GM18511 (cell line): Measurements from ENCODE around the gene NPC1.
"Not testable (repeated sequence)": the region's sequence is repeated elsewhere in the genome, so short reads cannot be mapped to it uniquely, and the experiment has no call there.

Experiments used
- ATAC-seq: cut with Tn5 transposase; IDR thresholded peaks from one replicate; pipeline ENCODE4 v1.9.1; 2021; ENCODE audit warnings: mild to moderate bottlenecking, moderate library complexity; ENCODE audit not compliant: unreplicated experiment

The NPC1 gene

DNA sequence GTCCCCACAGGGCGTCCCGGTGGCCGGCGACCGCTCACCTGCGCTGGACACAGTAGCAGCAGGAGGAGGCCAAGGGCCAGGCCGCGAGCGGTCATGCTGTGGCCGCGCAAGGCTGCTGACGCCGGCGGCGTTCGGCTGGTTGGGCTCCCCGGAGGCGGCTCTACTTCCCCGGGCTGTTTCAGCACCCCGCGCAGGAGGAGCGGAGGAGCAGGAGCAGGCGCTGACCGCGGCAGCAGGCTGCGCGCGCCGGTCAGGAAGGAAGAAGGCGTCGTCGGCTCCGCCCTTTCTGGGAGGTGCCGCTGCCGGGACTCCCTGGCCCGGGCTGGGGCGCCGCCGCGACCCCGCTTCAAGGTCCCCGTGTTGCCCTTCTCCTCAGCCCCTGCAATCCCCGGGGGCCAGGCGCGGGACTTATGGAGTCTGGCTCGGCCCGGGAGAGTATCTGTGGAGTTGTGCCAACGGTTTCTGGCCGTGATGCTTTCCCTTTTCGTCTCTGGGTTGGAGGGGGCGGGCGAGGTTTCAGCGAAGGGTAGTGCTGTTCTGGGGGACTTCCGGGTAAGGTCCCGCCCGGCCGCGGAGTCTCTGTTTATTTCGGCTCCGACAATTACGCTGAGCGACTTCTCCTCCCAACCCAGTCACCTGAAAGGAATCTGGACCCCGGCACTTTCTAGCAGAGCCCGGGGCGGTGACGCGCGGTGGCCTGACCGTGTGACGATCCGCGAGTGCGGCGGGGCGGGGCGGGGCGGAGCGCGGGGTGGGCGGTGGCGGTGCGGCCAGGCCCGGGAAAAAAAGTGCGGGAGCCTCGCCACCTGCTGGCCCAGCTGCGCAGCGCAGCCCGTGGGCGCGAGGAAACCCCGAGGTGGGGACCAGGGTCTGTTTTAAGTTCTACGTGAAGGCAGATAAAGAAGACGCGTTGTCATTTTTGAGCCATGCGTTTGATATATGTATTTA, at the start of gene NPC1:
Gene NPC1, minus strand, starts transcription at position 258 of the 948 bp plus-strand sequence. Its CDS starts 163 bp downstream, at position 95.
- ATAC-seq, result peak; percentile 94

DNA sequence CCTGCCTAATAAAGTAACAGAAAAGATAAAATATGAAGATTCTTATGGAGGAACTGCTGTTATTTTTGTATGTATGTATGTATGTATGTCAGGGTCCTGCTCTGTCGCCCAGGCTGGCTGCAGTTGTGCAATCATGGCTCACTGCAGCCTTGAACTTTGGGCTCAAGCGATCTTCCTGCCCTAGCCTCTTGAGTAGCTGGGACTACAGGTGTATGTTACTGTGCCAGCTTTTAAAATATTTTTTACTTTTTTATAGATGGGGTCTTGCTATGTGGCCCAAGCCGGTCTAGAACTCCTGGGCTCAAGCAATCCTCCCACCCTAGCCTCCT, 49.7 kb upstream of the NPC1 start:
- no peak for ATAC-seq

DNA sequence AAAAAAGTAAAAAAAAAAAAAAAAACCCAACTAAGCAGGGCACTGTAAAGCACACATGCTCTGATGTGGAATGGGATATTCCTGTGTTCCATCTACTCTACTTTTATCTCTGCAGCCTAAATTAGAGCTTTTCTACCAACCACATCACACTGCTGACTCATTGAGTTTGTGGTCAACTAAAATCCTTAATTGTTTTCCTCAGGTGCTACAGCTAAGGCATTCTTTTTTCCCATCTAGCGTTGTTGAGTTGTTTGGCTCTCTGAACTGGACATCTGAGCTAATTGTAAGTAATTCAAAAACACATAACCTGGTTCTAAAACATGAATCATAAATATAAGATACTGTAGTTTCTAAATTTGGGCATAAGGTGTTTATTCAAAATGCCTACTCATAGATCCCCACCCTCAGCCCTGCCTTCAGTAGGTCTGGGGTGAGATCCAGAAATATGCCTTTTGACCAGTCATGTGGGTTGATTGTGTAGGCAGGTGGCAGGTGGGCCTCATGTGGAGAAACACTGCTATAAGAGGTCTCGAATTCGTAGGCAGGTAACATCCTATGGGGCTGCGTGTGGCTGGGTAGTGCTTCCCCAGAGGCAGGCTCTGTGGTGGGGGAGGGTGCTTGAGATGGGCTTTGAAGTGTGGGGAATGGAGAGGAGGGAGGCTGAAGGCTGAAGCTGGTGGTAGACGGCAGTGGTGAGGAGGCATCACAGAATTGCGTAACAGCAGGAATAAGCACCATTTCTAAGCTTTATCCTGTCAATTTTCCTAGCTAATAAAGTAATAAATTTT, 49.2 kb upstream of the NPC1 start:
- ATAC-seq, result no peak

DNA sequence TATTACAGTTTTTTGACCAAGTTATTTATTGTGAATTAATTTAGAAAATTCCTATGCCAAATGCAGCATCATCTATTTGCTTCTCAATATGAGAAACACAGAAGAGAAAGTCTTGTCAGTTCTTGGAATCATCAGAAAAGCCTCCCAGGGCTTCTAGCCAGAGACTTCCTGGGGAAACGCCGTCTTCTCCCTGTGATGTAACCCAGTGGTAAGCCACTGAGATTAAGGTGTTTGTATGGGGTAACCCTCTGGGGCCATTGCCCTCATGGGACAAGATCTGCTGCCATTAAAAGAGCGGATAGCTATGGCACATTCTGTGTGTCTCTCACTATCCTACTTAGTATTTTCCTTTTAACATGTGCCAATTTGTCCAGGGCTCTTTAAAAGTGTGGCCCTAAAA, 48.4 kb upstream of the NPC1 start:
- ATAC-seq, result no peak

DNA sequence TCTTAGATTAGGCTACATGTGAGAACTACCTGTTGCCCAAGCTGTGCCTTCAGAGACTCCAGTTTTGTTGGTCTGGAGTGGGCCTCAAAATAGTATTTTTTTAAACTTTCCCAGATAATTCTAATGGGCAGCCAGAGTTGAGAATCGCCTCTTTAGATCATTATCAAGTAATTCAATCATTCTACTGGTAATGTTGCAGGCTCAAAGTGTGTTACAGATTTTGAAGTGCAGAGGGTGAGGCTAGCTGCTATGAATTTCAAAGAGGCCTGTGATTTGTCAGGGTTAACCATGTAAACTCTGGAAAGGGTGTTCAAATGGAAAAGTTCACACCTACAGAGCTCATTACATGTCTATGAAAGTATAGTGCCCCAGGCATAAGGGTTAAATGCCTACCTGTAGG, 46.3 kb upstream of the NPC1 start:
- ATAC-seq, result no peak

DNA sequence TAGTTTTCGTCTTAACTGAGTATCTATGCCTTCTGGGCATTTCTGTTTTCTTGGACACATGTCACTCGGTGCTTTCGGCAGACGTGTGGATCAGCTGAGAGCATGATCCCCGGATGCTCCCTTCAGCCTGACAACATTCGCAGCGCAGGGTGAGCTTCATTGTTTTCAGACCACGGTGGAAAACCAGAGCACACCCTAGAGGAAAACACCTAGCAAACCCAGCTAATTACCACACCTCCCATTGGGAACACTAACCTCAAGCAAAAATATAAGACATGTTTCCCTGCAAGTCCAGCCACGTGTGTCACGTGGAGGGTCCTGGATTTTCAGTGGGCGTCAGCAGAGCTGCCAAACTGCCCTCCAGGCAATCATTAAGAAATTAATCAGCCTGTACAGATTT, 45.4 kb upstream of the NPC1 start:
- ATAC-seq, result no peak

DNA sequence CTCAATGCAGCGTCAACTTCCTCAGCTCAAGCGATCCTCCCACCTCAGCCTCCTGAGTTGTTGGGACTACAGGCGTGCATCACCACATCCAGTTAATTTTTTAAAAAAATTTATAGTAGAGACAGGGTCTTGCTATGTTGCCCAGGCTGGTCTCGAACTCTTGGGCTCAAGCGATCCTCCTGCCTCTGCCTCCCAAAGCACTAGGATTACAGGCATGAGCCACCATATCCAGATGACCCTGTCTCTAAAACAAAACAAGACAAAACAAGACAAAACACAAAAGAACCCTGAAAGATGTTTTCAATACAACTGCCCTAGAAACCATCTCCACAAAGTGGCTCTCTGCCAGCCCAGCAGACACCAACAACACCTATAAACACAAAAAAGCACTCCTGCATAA, 45.0 kb upstream of the NPC1 start:
- no peak for ATAC-seq

DNA sequence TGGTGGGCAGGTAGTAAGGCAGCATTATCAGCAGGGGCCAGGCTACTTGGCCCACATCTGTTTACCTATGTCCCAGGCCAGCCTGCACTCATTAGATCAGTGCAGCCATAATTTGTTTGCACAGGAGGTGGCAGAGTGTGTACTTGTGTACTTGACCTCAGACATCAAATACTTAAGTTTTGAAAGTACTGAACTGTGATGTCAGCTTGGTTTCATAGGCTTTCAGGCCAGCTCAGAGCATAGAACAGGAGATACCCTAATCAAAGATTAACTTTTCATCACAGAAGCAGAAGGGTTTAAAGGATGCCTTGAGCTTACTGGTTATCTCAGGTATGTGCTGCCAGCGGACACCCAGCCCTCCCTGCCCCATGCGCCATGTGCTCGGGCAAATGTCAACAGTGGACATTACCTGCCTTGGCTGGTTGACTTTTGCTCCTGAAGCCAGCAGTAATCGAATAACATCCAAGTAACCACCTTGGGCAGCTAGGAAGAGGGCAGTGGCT, 43.2 kb upstream of the NPC1 start:
- peak; percentile 99 for ATAC-seq

DNA sequence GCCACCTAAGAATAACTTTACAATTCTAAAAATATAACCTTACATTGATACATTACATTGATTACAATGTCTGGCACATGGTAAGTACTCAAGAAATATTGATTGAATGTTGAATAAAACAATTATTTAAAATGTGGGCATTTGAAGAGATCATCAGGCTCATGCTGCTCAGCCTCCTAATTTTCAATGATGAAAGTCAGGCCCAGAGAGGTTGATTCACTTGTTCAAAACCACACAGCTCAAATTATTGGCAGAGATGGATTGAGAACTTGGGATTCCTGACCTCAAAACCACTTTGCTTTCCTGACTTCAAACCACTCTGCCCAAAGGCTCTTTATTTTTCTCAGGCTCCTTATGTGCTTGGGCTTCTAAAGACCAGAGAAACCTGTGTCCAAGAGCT, 41.7 kb upstream of the NPC1 start:
- no peak for ATAC-seq

DNA sequence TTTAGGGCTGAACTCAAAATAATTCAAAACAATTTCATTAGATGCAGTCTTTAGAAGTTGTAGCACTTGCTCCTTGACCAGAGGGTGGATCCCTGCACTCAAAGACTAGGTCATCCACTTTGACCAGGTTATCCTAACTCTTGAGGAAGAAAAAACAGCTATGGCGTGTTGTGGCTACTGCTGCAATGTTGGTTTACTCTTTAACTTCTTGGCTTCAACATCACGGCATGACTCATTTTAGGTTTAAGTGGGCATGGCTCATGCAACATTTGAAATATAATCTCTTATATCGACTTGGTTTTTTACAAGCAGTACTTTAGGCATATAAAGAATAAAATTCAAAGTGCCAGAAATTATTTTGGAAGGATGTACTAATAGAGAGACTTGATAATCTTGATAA, 41.0 kb upstream of the NPC1 start:
- no peak for ATAC-seq

DNA sequence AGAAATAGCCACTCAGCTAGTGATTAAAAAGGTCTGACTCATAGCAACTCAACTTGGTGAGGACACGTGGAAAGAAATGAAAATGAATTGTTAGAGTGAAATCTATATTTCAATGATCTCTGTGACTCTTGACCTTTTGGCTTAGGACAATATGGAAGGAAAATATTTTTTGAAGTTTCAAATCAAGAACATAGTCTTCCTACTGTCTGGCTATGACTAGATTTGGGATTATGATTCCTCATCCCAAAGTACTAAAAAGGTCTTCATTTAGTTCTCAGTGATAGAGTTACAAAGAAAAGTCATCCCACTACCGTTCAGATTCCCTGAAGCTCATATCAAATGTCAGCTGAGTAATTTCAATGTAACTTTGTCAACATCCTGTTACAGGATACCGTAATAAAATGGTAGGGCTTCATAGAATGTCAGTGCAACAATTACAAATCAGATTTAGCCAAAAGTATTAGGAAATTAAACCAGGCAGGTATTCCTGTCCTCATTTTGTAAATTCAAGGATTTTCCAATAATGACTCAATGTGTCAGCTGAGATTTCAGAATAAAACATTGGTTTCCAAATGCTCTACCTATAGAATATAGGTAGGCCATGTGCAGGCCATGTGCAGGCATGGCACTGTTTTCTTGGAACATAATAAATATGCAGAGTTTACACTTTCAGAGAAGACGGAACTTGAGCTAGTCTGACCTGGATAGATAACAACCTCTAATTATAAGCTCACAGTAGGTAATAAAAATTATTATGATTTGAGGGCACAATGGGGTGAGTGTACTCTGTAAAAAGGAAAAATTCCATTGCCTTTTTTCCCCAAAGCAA, 40.4 kb upstream of the NPC1 start:
- ATAC-seq, result no peak

DNA sequence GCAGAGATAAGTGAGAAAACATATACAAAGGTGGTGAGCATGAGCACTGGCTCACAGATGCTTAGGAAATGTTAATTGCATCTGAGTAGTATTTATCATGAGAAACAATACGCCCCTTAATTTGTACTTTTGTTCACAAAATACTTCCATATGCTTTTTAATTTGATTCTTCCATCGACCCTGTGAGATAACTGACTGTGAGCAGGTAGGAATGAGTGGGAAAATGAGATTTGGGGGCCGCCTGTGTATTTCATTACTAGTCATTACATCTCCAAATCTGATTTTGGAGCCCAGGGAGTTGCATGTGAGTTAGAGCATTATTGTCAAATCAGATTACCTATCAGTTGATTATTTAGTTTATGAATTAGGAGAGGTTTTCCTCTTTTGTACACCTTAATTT, 36.7 kb upstream of the NPC1 start:
- no peak for ATAC-seq

DNA sequence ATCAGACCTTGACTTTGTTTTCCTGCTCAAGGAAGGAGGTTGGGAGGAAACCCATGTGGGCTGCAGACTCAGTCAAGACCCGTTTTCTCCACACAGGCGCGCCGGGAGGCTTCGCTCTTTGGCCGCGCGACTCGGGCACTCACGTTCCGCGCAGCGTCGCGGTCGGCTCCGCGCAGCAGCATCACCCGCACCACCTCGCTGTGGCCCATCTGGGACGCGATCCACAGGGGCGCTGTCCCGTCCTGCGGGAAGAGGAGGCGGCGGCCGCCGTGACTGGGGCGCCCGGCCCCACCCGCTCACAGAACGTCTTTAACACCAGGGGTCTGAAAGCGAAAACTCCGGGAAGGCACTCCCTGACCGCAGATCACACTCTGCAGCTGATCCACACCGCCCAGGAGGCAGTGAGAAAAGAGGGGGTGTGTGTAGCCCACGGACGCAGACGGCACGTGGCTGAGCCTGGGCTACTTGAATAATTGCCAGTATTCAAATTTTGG, 33.1 kb upstream of the NPC1 start:
- ATAC-seq, result peak; percentile 36

DNA sequence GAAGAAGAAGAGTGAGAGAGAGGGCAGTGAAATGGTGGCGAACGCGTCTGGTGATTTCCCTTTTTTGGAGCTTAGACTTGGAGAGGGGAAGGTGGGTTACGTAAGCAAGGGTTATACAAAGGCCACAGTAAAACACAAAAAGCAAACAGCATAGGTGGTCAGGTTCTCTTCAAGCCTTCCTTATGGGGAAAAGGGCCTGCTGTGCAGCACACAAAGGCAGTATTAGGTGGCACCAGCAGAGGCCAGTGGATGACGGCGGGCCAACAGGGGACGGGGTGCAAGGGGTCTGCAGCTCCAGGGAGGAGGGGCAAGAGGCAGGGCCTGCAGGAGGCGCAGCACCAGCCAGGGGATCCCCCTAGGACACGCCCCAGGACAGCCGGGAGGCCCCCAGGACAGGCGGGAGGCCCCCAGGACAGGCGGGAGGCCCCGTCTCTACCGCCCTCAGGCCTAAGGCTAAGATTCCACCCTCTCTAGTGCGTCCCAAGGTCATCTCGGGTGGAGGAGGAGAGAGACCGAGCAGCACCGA, 32.6 kb upstream of the NPC1 start:
- peak; percentile 36 for ATAC-seq

DNA sequence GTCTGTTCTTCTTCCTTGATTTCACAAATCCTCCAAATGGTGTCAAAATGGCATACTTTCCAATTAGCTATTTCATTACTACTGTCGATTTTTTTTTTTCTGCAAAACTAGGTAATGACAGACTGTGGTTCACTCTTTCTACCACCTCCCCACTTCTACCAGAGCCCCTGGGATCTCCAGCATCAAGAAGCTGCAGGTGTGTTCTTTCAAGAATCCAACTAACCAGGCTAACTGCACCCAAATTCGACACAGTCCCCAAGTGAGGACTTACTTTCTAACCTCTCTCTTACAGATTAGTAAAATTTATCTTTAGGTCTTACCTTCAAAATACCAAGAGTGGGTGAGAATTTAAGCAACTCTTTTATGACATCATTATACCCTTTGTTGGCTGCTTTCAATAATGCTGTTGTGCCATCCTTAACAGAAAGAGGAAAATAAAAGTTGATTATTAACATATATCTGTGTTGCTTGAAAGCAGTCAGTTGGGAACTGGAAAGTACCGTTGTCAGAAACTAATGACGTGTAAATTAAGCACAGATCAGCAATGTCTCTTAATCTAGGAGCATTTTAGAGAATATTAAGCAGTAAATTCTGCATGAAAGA, 31.2 kb upstream of the NPC1 start:
- peak; percentile 66 for ATAC-seq

DNA sequence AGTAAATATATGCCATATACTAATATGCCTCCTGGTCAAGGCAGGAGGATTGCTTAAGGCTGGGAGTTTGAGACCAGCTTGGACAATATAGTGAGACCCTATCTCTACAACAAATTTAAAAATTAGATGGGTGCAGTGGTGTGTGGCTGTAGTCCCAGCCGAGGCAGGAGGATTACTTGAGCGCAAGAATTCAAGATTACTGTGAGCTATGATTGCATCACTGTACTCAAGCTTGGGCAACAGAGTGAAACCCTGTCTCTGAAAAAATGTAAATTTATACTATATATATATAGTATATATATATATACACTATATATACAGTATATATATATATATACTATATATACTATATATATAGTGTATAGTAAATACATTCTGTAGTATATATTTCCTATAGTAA, 30.0 kb upstream of the NPC1 start:
- no peak for ATAC-seq

DNA sequence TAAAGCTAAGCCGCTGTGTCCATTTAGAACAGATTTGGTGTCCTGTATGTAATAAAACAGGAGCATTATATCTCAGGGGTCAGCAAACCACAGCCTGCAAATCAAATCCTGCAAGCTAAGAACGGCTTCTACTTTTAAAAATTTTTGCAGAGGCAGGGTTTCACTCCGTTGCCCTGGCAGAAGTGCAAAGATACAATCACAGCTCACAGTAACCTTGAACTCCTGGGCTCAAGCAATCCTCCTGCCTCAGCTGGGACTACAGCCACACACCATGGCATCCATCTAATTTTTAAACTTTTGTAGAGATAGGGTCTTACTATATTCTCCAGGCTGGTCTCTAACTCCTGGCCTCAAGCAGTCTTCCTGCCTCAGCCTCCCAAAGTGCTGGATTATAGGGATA, 28.6 kb upstream of the NPC1 start:
- no peak for ATAC-seq

DNA sequence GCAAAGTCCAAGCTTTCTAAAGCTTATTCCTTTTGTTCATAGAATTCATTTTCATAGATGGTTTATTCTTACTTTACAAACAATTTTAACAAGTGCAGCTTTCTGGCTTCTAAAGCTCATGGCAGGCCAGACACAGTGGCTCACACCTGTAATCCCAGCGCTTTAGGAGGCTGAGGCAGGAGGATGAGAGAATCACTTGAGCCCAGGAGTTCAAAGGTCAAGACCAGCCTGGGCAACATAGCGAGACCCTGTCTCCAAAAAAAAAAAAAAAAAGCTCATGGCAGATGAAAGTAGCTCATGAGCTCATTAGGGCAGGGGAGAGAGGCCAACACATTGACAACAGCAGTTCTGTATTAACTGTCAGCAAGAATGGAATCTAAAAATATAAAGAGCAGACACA, 28.1 kb upstream of the NPC1 start:
- no peak for ATAC-seq

DNA sequence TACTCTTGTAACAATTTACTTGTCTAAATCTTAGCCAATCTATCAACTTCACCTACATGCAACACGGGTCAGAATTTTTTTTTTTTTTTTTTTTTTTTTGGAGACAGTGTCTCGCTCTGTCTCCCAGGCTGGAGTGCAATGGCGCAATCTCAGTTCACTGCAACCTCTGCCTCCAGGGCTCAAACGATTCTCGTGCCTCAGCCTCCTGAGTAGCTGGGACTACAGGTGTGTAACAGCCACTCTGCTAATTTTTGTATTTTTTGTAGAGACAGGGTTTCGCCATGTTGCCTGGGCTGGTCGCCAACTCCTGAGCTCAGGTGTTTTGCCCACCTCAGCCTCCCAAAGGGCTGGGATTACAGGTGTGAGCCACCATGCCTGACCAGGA, 26.8 kb upstream of the NPC1 start:
- not testable (repeated sequence) for ATAC-seq

DNA sequence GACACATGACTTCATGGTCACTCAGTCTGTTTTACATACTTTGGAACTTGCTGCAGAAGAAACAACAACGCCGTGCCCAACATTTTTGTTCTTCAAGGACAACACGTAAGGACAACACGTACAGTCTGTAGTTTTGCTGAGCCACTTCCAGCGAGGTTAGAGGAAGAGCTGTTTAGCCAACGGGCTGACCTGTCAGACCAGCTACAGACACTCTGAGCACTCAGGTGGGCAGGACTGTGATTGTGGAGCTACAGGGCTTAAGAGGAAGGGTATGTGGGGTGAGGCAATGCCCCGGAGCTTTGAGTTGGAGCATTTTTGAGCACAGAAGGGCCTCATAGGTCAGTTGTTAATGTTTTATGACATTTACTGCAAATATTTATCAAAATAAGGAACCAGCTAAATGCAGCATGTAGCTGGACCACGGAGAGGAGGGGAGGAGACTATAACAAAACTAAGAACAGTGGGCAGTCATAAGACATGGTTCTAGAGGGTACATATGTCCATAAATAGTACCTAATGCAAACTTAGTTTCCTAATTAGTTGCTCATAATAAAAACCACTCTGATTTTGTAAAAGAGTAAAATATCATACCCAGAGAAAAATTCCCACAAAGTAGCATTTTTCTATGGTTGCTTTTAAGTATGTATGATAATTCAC, 26.3 kb upstream of the NPC1 start:
- peak; percentile 52 for ATAC-seq
